K562 (cell line): Measurements from ENCODE around the gene NR3C1. TPM values are rescaled to one million over a fixed set of nuclear protein-coding genes. Genes with fewer than 3 reads are reported as not detected.

ENCODE experiments used
- CTCF ChIP-seq, 3 experiments: IDR thresholded peaks in 2 of 3; conservative IDR thresholded peaks in 1 of 3; 2 replicates each; pipeline ENCODE4 v1.5.1; 2011 to 2012; ENCODE audit warnings: low read length in 3 of 3, mild to moderate bottlenecking in 3 of 3, control low read depth in 2 of 3, improper control_type of control experiment in 1 of 3, inconsistent platforms in 1 of 3, low read depth in 1 of 3, mixed read lengths in 1 of 3, moderate library complexity in 1 of 3; ENCODE audit not compliant: insufficient read depth in 2 of 3
- ETS1 ChIP-seq: conservative IDR thresholded peaks from 2 replicates; pipeline ENCODE4 v1.6.1; 2011; ENCODE audit warnings: low read depth, mild to moderate bottlenecking, low read length; ENCODE audit not compliant: control insufficient read depth
- ILF3 ChIP-seq: fragments of 450-650 bp; IDR thresholded peaks from 2 replicates; pipeline ENCODE4 v1.6.1; 2018; ENCODE audit warnings: antibody characterized with exemption, mild to moderate bottlenecking, moderate library complexity, borderline replicate concordance
- MCM2 ChIP-seq: fragments of 450-650 bp; IDR thresholded peaks from 2 replicates; pipeline ENCODE4 v1.6.1; 2017; ENCODE audit warnings: low read depth, mild to moderate bottlenecking
- MTF1 ChIP-seq: fragments of 250-450 bp; sonication (Bioruptor Pico); IDR thresholded peaks from 2 replicates; pipeline ENCODE4 v1.9.0; 2021; ENCODE audit warnings: moderate library complexity, mild to moderate bottlenecking, inconsistent platforms, borderline replicate concordance
- PATZ1 ChIP-seq: fragments of 250-450 bp; sonication (Bioruptor Pico); IDR thresholded peaks from 2 replicates; pipeline ENCODE4 v1.5.0; 2020; ENCODE audit warnings: mild to moderate bottlenecking, borderline replicate concordance
- RBM34 ChIP-seq: fragments of 200-400 bp; formaldehyde crosslinking; IDR thresholded peaks from 2 replicates; pipeline ENCODE4 v1.6.1; 2018; ENCODE audit warnings: low read length, borderline replicate concordance; ENCODE audit not compliant: insufficient read depth
- ZEB2 ChIP-seq: fragments of 450-650 bp; IDR thresholded peaks from 2 replicates; pipeline ENCODE4 v1.6.1; 2016
- polyA plus RNA-seq, 8 experiments: library from polyadenylated mRNA; depleted of rRNA in 4 of 8; stranded (reverse) in 5 of 8; unstranded in 3 of 8; fragments of >200 nt; fragmentation: Nextera tagmentation in 2 of 8; fragmentation: Illumina TruSeq in 1 of 8; extraction: Ambion mirVana in 2 of 8; extraction: Trizol in 1 of 8; gene quantifications; 2 replicates each; pipeline versions ENCODE4 v1.2.1 to v1.2.3, GENCODE V29; 2011 to 2014; ENCODE audit warnings: inconsistent platforms in 1 of 8, missing spikeins in 1 of 8
- total RNA-seq, 7 experiments: library from RNA; depleted of rRNA in 6 of 7; stranded (reverse); fragments of >200 nt in 6 of 7; fragmentation: Illumina TruSeq in 2 of 7; extraction: Trizol in 2 of 7; gene quantifications; 2 replicates each; pipeline versions ENCODE4 v1.2.1 to v1.2.3, GENCODE V29; 2011 to 2021; ENCODE audit warnings: low replicate concordance in 1 of 7

NR3C1 gene
- total and polyA plus RNA-seq, 9 of the 15 experiments (the other 6 are each of a cell fraction or from before 2014, with no cell fraction given) = 8.2 to 36.0 (median 15.0) TPM

- TF ChIP-seq ETS1 (no peak), RBM34 (no peak), ILF3 (no peak), MCM2 (no peak), MTF1 (CRISPR knock-in tag) (no peak), ZEB2 (no peak), PATZ1 (CRISPR knock-in tag) (no peak), CTCF (IDR thresholded peaks at IDR 0.05 in 2 of 3, conservative IDR thresholded peaks at IDR 0.05 in 1 of 3; ENCODE audit: insufficient read depth in 2 of 3, low read depth in 1 of 3, low read length in 3 of 3) (no peak)
Measured at GRCh38 chr5:143237664-143238063, 165.8 kb downstream of the NR3C1 start (continued).
